Body of pancreas (tissue), 4 donors: ENCODE results near the gene EML6. TPM values are rescaled to one million over a fixed set of nuclear protein-coding genes. Genes with fewer than 3 reads are reported as not detected.

Experiments
- ATAC-seq: fragments of 150-250 bp; one replicate; pipeline ENCODE4 v1.9.1; 2016
- DNase-seq, 4 donors: peaks; one replicate each; pipeline ENCODE4 v3.0.0-alpha.2; 2019
- H3K27ac ChIP-seq, 4 donors: fragments of 200-600 bp; sonication (generic); 1 replicate in 3 of 4; 2 replicates in 1 of 4; pipeline versions ENCODE4 v1.5.1 to v1.6.1; 2016 to 2019; ENCODE audit warnings: mild to moderate bottlenecking in 1 of 4, mixed read lengths in 1 of 4, moderate library complexity in 1 of 4
- H3K27me3 ChIP-seq, 2 donors: fragments of 200-600 bp; sonication (generic); one replicate each; pipeline ENCODE4 v1.6.0; 2016; ENCODE audit warnings: mild to moderate bottlenecking in 1 of 2
- H3K36me3 ChIP-seq, 2 donors: fragments of 200-600 bp; sonication (generic); replicated peaks in 1 of 2; 2 replicates each; pipeline ENCODE4 v1.5.1; 2016; ENCODE audit warnings: low read depth in 2 of 2; ENCODE audit not compliant: insufficient read depth in 1 of 2
- H3K4me1 ChIP-seq: fragments of 200-600 bp; sonication (generic); one replicate; pipeline ENCODE4 v1.6.0; 2016
- H3K4me3 ChIP-seq, 2 donors: fragments of 200-600 bp; sonication (generic); 1 replicate in 1 of 2; 2 replicates in 1 of 2; pipeline ENCODE4 v1.5.1; 2016 to 2019
- H3K9me3 ChIP-seq, 3 donors: fragments of 200-600 bp; sonication (generic); 1 replicate in 2 of 3; 2 replicates in 1 of 3; pipeline ENCODE4 v1.5.1; 2016
- CTCF ChIP-seq, 7 experiments: fragments of 450-650 bp in 4 of 7; fragments of 200-600 bp in 3 of 7; sonication (generic) in 3 of 7; IDR thresholded peaks; one replicate each; pipeline ENCODE4 v1.5.1; 2016 to 2019; ENCODE audit warnings: antibody characterized with exemption in 7 of 7
- POLR2A ChIP-seq, 3 donors: fragments of 450-650 bp; IDR thresholded peaks; one replicate each; pipeline ENCODE4 v1.6.1; 2016; ENCODE audit warnings: antibody characterized with exemption in 3 of 3, mild to moderate bottlenecking in 2 of 3
- WGBS, 2 donors: methylation state at CpG; one replicate each; pipeline ENCODE4 v1.1.5; 2017; 5-methylcytosine and 5-hydroxymethylcytosine counted together
- intact Hi-C: fragments of 100-400 bp; cut with DNase I; formaldehyde crosslinking; loops from one replicate; pipeline ENCODE4 v1.15.1; 2023
- total RNA-seq, 2 donors: library from RNA; depleted of rRNA; stranded (reverse); fragments of >200 nt; gene quantifications; one replicate each; pipeline ENCODE4 v1.1.0, GENCODE V29; 2016

Gene EML6
- total RNA-seq, 2 donors from 2014 or later = 2.3 to 2.6 TPM

GRCh38 chr2:54789878-54790277 is 66.4 kb downstream of the EML6 start:
- no peak for TF ChIP-seq POLR2A (IDR thresholded peaks at IDR 0.05)
- DNase-seq = no peak

GRCh38 chr2:54791831-54792230 is 68.4 kb downstream of the EML6 start:
- WGBS, 2 donors = 85 to 93% methylated on average over 3 of the region's 3 CpGs
- no peak overlapping the region for H3K4me3 ChIP-seq
- no peak for DNase-seq
- H3K27me3 ChIP-seq = no peaks in the 10 kb centered on the region
- H3K4me1 ChIP-seq = peaks cover 5% of the 10 kb centered on the region
- H3K36me3 ChIP-seq = no peaks in the 10 kb centered on the region
- H3K27ac ChIP-seq = no peak overlapping the region
- TF ChIP-seq CTCF (IDR thresholded peaks at IDR 0.05) (no peak), POLR2A (IDR thresholded peaks at IDR 0.05) (no peak)
- ATAC-seq = no peak
- intact Hi-C loops = no loop called here
- H3K9me3 ChIP-seq = no peaks in the 10 kb centered on the region

More at GRCh38 chr2:54789878-54790277, 66.4 kb downstream of the EML6 start:
- intact Hi-C loops = no loop called here
- WGBS, 2 donors = 73 to 83% methylated on average over 2 of the region's 2 CpGs
- Histone ChIP-seq H3K4me3 (no peak overlapping the region), H3K4me1 (peaks cover 7% of the 10 kb centered on the region), H3K27me3 (no peaks in the 10 kb centered on the region), H3K36me3 (no peaks in the 10 kb centered on the region), H3K9me3 (no peaks in the 10 kb centered on the region), H3K27ac (no peak overlapping the region)
- ATAC-seq = no peak

- no peaks in the 10 kb centered on the region for H3K4me1 ChIP-seq
- DNase-seq (no peak), ATAC-seq (no peak)
- no peaks in the 10 kb centered on the region for H3K27me3 ChIP-seq
- no peaks in the 10 kb centered on the region for H3K9me3 ChIP-seq
- H3K27ac ChIP-seq = no peak overlapping the region
- H3K4me3 ChIP-seq = no peak overlapping the region
- H3K36me3 ChIP-seq = no peaks in the 10 kb centered on the region
- 80 to 87% methylated on average over 4 of the region's 4 CpGs for WGBS, 2 donors
- intact Hi-C loops = no loop called here
- TF ChIP-seq CTCF (IDR thresholded peaks at IDR 0.05) (no peak), POLR2A (IDR thresholded peaks at IDR 0.05) (no peak)
These were observed 73.8 kb downstream of the EML6 start for GRCh38 chr2:54797307-54797706.

GRCh38 chr2:54801352-54801751 is 77.9 kb downstream of the EML6 start:
- no peak for TF ChIP-seq POLR2A (IDR thresholded peaks at IDR 0.05)
- TF ChIP-seq CTCF (IDR thresholded peaks at IDR 0.05) = no peak
- no peak overlapping the region for H3K4me3 ChIP-seq
- H3K36me3 ChIP-seq = no peaks in the 10 kb centered on the region
- no peak overlapping the region for H3K27ac ChIP-seq
- no peaks in the 10 kb centered on the region for H3K9me3 ChIP-seq
- DNase-seq (no peak), ATAC-seq (no peak)
- intact Hi-C loops = no loop called here
- no peaks in the 10 kb centered on the region for H3K27me3 ChIP-seq
- 66 to 68% methylated on average over 6 of the region's 6 CpGs for WGBS, 2 donors
- no peaks in the 10 kb centered on the region for H3K4me1 ChIP-seq

GRCh38 chr2:54803783-54804751 is 80.6 kb downstream of the EML6 start:
- no peak overlapping the region for H3K4me3 ChIP-seq
- H3K4me1 ChIP-seq = no peaks in the 10 kb centered on the region
- DNase-seq = no peak
- no peak for TF ChIP-seq CTCF (IDR thresholded peaks at IDR 0.05)
- TF ChIP-seq POLR2A (IDR thresholded peaks at IDR 0.05) = no peak
- ATAC-seq = no peak
- 70 to 85% methylated on average over 3 of the region's 3 CpGs for WGBS, 2 donors
- no peaks in the 10 kb centered on the region for H3K36me3 ChIP-seq
- H3K27ac ChIP-seq = no peak overlapping the region
- H3K9me3 ChIP-seq = no peaks in the 10 kb centered on the region
- H3K27me3 ChIP-seq = no peaks in the 10 kb centered on the region
- intact Hi-C loops = no loop called here
